NCI-H2081 (cell line): ENCODE results near the gene NHEJ1.

Experiments used
- DNase-seq, 2 experiments: peaks; one replicate each; lab custom pipeline; 2025; lab: John Stamatoyannopoulos, UW

NHEJ1 gene

DNA sequence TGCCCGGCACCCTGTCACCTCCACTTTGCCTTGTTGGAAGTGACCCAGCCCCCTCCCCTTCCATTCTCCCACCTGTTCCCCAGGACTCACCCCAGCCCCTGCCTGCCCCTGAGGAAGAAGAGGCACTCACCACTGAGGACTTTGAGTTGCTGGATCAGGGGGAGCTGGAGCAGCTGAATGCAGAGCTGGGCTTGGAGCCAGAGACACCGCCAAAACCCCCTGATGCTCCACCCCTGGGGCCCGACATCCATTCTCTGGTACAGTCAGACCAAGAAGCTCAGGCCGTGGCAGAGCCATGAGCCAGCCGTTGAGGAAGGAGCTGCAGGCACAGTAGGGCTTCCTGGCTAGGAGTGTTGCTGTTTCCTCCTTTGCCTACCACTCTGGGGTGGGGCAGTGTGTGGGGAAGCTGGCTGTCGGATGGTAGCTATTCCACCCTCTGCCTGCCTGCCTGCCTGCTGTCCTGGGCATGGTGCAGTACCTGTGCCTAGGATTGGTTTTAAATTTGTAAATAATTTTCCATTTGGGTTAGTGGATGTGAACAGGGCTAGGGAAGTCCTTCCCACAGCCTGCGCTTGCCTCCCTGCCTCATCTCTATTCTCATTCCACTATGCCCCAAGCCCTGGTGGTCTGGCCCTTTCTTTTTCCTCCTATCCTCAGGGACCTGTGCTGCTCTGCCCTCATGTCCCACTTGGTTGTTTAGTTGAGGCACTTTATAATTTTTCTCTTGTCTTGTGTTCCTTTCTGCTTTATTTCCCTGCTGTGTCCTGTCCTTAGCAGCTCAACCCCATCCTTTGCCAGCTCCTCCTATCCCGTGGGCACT is 21.9 kb upstream of the NHEJ1 start:
- DNase-seq: no peak

GRCh38 chr2:219181531-219181930 is 20.9 kb upstream of the NHEJ1 start:
- no peak for DNase-seq

DNA sequence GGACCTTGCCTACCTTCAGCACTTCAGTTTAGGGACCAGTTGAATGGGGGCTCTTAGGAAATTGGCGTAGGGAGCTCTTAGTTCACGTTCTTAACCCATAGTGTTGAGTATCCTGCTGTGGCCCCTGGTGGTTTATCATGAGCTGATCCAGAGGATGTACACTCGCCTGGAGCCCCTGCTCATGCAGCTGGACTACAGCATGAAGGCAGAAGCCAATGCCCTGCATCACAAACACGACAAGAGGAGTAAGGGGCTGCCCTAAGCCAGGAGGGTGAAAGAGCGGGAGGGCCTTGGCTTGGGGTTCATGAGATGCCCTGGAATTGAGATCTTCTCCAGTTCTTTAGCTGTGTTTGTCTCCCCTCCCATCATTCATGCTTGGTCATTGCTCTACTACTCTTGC is 20.3 kb upstream of the NHEJ1 start:
- no peak for DNase-seq

DNA sequence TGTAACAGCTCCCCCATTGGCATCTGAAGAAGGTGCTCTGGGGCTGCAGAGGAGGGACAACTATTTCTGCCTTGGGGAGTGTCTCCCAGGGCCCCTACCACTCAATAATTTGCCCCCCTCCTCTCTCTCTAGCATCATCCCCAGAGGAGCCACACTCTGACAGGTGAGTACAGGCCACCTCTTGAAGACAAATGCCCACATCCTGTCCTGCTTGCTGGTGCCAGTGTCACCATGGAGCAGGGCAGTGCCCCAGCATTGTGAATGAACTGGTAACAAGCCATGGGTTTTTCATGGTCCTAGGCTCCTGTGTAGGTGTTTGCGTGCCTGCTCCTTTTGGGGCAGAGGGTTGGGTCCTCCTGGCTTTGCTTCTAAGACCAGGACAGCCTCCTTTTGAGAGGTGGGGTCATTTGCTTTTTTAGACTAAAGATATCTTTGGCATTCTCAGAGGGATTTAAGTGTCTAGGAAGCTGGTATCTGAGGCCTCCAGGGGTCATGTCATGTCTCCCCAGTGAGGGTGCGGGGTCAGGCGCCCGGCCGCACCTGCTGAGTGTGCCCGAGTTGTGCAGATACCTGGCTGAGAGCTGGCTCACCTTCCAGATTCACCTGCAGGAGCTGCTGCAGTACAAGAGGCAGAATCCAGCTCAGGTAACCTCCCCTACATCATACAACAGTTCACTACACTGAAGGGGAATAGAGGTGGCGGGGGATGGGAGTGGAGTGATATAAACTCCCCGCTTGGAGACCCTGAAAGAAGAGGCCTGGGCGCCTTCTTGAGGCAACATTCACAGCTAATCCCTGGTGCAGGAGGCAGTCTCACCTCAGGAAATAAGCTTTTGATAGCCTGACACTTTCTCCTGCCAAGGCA is 19.2 kb upstream of the NHEJ1 start:
- DNase-seq: no peak

GRCh38 chr2:219178377-219179175 is 18.0 kb upstream of the NHEJ1 start:
- DNase-seq: peak in 1 of 2 experiments; percentile 35

- DNase-seq: peak; percentile 78 to 85
Measured at GRCh38 chr2:219177552-219178376, 17.1 kb upstream of the NHEJ1 start, which contains the start of gene RETREG2. TSS of gene RETREG2 (plus strand) at chr2:219178275. CDS start at chr2:219178353, 78 bp downstream.

- DNase-seq: peak; percentile 84 to 88
Measured at GRCh38 chr2:219176818-219177551, 16.4 kb upstream of the NHEJ1 start, which contains the start of gene CNPPD1. TSS of gene CNPPD1 (minus strand) at chr2:219176925. CDS start at chr2:219176828, 97 bp downstream.

GRCh38 chr2:219175928-219176817 is 15.6 kb upstream of the NHEJ1 start:
- DNase-seq: no peak

GRCh38 chr2:219175486-219175885 is 14.9 kb upstream of the NHEJ1 start:
- no peak for DNase-seq

DNA sequence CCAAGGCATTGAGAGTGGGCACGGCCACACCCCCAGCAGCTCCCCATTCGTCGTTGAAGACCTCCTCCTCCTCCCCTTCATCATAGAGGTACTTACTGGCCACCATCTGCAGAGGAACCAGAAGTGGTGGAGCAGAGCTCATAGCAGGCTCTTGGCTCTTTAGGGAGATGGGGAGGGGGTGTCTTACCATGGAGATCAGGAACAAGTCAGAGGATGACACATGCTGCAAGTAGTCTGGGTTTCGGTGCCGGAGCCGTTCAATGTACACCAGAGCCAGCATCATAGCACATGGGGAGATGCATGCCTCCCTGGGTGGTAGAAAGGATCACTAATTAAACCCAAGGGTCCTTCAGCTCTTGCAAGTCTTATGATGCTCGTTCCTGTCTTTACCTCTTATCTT is 14.2 kb upstream of the NHEJ1 start:
- DNase-seq: no peak

DNA sequence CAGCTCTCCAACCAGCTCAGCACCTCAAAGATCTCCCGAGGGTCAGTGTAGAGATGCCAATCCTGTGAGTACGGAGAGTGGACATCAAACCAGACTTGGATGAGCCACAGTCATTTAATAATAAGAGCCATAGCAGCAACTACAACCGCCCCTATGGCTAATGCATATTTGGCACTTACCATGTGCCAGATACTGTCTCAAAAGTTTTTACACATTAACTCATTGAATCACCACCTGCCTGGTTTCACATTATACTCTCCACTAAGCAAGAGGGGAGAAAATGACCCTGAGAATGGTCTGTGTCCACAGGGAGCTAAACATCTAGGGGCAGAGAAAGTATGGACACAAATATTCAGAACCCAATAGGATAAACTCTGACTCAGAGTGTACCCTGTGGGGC is 13.5 kb upstream of the NHEJ1 start:
- no peak for DNase-seq

GRCh38 chr2:219173176-219173575 is 12.6 kb upstream of the NHEJ1 start:
- DNase-seq: no peak

GRCh38 chr2:219172231-219173154 is 11.9 kb upstream of the NHEJ1 start:
- no peak for DNase-seq

- DNase-seq: peak; percentile 29 to 45
Measured at GRCh38 chr2:219171231-219171651, 10.6 kb upstream of the NHEJ1 start.

DNA sequence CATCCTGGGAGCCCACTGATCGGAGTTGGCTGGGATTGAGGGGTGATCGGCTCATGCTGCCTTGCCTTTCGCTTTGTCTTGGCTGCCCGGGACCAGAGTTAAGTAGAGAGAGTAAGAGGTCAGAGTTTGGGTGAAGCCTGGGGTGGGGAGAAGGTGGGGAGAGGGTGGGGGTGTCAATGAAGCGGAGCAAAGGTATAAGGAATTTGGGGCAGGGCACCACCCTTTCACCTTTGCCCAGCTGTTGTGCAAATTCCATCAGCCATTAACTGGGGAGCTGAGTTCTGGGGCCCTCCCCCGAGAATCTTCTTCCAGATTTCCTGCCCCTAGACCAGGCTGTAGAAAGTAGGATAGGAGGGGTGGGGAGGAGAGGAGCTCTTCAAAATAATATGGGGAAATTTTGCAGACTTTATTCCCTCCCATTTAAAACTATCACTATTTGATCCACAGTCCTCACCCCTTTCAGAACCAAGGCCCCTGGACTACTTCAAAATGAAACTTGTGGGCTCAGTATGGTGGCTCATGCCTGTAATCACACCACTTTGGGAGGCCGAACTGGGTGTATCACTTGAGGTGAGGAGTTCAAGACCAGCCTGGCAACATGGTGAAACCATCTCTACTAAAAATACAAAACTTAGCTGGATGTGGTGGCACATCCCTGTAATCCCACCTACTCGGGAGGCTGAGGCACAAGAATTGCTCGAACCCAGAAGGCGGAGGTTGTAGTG is 9.5 kb upstream of the NHEJ1 start, which contains the start of gene SLC23A3:
SLC23A3 (minus strand) TSS at position 100 of the 725 bp plus-strand sequence; CDS start at position 55, 45 bp downstream.
- DNase-seq: no peak

- no peak for DNase-seq
Measured at GRCh38 chr2:219168932-219169331, 8.3 kb upstream of the NHEJ1 start.

DNA sequence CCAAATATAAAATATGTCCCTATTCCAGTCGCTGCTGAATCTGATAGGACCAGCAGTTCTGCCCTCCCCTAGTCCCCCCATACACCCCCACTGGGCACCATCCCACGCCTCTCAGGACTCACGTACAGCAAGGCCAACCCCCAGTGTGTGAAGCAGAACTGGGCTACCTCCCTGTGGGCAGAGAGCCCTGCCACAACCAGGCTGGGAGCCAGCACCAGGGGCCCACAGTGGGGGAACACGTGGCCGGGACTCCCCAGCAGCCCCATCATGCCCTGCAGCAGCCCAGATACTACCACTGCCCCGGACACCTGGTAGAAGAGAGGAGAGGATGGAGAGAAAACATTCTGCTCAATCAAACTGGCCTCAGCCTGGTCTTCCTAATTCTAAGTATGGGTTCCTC is 7.9 kb upstream of the NHEJ1 start:
- no peak for DNase-seq
